HG03575 (cell line): ENCODE data around the gene SHISAL2A.

Experiments
- ATAC-seq: cut with Tn5 transposase; IDR thresholded peaks from one replicate; pipeline ENCODE4 v1.9.1; 2021; ENCODE audit not compliant: unreplicated experiment, insufficient number of reproducible peaks, low FRiP score; ENCODE audit errors: extremely low read depth

Gene SHISAL2A

DNA sequence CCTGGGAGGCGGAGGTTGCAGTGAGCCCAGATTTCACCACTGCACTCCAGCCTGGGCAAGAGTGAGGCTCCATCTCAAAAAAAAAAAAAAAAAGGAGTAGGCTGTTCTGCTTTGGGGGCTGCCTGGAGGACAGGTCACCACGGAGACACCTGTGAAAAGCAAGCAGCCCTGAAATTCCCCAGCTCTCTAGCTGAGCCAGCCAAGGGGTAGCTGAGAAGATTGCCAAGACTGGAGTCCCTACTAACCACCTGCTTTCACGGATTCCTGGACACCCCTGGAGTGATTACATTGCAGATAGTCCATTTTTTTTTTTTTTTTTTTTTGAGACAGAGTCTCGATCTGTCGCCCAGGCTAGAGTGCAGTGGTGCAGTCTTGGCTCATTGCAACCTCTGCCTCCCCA is 18.3 kb upstream of the SHISAL2A start:
- no peak for ATAC-seq

DNA sequence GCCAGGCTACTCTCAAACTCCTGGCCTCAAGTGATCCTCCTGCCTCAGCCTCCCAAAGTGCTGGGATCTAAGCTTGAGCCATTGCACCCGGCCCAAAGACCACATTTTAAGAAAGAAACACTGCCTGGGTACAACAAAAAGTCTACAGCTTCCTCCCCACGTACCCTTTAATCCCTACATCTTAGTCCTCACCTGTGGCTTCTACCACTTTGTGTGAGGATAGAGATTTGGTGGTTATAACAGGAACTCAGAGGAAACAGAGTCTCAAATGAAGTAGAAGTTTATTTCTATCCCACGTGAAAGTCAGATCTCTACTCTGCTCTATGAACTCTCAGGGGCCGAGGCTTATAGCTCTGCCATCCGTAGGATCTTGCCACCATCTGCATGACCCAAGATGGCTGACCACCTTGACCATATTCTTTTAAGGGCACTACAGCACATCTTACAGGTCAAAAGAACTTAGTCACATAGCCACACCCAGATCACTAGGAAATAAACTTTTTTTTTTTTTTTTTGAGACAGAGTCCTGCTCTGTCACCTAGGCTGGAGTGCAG is 17.4 kb upstream of the SHISAL2A start:
- ATAC-seq = no peak

DNA sequence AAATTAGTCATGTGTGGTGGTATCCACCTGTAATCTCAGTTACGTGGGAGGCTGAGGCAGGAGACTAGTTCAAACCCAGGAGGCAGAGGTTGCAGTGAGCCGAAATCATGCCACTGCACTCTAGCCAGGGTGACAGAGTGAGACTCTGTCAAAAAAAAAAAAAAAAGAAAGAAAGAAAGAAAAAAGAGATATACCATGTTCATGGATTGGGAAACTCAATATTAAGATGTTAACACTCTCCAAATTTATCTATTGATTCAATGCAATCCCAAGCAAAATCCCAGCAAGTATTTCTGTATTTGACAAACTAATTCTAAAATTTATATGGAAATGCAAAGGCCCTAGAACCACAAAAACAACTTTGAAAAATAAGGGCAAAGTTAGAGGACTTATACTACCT is 11.0 kb upstream of the SHISAL2A start:
- no peak for ATAC-seq

DNA sequence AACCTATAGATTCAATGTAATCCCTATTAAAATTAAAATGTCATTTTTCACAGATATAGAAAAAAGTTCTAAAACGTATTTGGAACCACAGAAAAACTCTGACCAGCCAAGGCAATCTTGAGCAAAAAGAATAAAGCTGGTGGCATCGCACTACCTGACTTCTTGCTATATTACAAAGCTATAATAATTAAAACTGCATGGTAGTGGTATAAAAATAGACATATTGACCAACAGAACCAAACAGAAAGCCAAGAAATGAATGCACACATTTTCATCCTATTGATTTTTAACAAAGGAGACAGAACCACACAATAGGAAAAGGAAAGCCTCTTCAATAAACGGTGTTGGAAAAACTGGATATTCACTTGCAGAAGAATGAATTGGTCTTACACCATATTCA is 9.2 kb upstream of the SHISAL2A start:
- no peak for ATAC-seq

DNA sequence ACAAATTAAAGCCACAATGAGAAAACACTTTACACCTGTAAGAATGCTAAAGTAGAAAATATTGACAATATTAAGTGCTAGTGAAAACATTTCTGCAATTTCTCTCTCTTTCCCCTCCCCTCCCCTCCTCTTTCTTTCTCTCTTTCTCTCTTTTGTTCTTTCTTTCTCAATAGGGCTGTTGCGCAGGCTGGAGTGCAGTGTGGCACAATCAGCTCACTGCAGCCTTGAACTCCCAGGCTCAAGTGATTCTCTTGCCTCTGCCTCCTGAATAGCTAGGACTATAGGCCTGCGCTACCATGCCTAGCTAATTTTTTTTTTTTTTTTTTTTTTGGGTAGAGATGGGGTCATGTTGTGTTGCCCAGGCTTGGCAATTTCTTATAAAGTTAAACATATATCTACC is 5.9 kb upstream of the SHISAL2A start:
- no peak for ATAC-seq

DNA sequence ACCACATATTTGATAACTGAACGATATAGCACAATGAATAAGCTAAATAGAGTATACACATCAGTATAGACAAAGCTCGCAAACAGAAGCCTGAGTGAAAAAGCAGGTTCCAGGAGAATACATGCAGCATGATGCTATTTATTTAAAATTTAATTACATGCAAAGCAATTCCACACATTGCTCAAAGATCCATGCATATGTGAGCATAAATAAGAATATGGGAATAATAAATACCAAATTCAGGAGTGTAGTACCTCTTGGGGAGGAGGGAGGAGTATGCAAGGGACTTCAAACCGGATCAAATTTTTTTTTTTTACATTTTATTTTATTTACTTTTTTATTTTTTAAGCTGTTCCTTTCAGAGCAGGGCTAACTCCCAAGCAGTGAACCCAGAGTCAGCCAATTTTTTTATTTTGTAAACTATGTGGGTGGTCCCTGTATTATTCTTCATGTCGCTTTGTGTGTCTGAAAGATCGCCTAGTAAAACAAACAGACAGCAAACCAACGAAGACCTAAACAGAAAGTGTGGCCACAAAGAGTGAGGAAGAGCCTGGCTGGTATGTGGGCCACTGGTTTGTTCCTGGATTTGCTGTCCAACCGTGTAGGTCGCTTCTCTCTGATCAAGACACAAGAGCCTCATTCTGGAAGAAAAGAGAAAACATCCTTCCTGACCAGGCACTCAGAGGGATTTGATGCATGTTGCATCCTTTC is 4.2 kb upstream of the SHISAL2A start:
- no peak for ATAC-seq

- no peak for ATAC-seq
Observed at GRCh38 chr1:52629325-52629643, 3.7 kb upstream of the SHISAL2A start.

GRCh38 chr1:52629667-52630066 is 3.3 kb upstream of the SHISAL2A start:
- no peak for ATAC-seq

- no peak for ATAC-seq
Observed at GRCh38 chr1:52631759-52632331, 1.1 kb upstream of the SHISAL2A start.

DNA sequence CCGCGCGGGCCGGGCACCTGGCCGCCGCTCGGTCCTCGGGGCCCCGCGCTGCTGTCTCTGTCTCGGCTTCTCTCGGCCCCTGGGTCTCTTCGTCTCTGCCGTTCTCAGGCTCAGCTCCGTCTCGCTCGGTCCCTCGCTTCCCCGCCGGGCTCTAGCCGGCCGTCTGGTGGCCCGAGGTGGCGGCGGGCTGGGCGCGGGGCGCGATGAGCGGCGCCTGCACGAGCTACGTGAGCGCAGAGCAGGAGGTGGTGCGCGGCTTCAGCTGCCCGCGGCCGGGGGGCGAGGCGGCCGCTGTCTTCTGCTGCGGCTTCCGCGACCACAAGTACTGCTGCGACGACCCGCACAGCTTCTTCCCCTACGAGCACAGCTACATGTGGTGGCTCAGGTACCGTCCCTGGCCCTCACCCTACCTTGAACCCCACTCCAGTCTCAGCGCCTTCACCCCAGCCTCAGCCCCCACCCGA is 355 bp downstream of the SHISAL2A start:
- ATAC-seq = no peak

- ATAC-seq = no peak
Observed at GRCh38 chr1:52634111-52634510, 1.1 kb downstream of the SHISAL2A start.

DNA sequence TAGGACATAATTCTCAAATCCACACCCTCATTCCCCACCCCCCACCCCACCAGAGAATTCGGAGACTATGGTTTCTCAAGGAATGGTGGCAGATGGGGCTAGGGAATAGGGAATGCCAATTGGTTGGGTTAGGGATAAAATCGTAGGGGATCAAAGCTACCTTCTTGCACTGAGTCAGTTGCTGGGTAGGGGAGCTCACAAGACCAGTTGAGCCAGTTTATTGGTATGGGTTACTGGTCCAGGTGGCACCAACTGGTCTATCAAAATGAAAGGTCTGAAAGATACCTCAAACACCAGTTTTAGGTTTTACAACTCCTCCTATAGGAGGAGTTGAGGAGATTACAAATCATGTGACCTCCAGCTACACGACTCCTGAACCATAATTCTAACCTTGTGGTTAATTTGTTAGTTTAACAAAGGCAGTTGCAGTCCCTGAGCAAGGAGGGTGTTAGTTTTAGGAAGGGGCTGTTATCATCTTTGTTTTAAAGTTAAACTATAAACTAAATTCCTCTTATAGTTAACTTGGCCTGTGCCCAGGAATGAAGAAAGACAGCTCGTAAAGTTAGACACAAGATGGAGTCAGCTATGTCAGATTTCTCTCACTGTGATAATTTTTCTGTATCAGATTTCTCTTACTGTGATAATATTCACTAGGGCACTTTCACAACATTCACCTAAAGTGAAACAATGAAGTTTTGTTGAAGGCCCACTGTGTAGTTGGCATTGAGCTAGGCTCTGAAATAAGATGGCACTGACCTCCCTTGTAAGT is 2.5 kb downstream of the SHISAL2A start:
- ATAC-seq = no peak

DNA sequence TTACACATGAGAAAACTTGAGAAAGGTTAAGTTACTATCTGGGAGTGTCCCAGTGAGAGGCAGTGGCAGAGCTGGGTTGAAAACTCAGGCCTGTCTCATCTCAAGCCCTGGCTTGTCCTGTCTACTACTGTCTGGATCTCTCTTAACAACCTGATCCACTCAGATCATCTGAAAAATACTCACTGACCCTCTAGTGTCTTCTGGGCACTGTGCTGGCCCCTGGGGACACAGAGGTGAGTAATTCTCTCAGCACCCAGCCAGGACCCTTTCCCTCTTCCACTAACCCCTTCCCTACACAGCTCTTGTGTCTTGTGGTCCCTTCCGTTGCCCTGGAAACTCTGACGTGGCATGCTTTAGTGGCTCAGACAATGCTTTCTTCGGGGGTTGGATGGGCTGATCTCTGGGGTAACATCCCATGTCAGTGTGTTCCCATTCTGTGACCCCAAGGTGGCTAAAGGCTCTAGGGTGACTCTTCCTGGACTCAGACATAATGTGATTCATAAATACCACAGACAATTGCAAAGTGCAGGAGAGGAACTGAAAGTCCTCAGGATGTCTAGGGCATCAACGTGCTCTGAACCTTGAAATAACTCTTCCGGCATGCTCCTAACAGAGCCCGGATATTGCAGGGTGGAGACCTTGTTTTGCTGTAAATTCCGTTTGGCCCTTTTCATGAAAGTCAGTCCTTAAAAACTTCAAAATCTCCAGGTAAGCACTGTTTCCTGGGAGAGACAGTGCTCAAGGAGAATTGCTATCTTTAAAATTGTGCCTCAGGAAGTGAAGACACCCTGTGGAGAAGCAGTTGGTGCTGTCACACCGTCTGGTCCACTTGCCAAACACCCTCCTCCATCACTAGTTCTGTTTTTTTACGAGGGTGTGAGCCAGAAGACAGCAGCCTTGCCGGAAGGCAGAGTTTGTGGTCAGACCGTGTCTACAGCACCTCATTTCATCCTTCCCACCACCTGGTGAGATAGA is 4.0 kb downstream of the SHISAL2A start:
- peak; percentile 49 for ATAC-seq

GRCh38 chr1:52637946-52638345 is 5.0 kb downstream of the SHISAL2A start:
- ATAC-seq = no peak

GRCh38 chr1:52640697-52641096 is 7.7 kb downstream of the SHISAL2A start:
- no peak for ATAC-seq

GRCh38 chr1:52641307-52641706 is 8.3 kb downstream of the SHISAL2A start:
- no peak for ATAC-seq

DNA sequence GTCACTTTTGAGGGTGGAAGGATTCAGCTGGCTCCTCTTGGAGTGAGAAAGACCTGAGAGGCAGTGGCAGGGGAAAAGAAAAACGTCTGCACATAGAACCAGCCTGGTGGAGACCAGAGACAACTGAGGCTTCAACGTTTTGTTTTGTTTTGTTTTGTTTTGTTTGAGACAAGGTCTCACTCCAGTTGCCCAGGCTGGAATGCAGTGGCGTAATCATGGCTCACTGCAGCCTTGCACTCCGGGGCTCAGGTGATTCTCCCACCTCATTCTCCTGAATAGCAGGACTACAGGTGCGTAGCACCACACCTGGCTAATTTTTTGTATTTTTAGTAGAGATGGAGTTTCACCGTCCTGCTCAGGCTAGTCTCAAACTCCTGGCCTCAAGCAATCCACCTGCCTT is 12.3 kb downstream of the SHISAL2A start:
- no peak for ATAC-seq

- ATAC-seq = no peak
Observed at GRCh38 chr1:52651904-52652303, 18.9 kb downstream of the SHISAL2A start.
